Measurements from ENCODE around the gene WAC. TPM values are rescaled to one million over a fixed set of nuclear protein-coding genes. Genes with fewer than 3 reads are reported as not detected.
A peak's percentile ranks its signal among the peaks of the same experiment; 100 is the strongest.

WAC gene
- total RNA-seq, 2 donors from 2014 or later, result 78.3 to 135 TPM

DNA sequence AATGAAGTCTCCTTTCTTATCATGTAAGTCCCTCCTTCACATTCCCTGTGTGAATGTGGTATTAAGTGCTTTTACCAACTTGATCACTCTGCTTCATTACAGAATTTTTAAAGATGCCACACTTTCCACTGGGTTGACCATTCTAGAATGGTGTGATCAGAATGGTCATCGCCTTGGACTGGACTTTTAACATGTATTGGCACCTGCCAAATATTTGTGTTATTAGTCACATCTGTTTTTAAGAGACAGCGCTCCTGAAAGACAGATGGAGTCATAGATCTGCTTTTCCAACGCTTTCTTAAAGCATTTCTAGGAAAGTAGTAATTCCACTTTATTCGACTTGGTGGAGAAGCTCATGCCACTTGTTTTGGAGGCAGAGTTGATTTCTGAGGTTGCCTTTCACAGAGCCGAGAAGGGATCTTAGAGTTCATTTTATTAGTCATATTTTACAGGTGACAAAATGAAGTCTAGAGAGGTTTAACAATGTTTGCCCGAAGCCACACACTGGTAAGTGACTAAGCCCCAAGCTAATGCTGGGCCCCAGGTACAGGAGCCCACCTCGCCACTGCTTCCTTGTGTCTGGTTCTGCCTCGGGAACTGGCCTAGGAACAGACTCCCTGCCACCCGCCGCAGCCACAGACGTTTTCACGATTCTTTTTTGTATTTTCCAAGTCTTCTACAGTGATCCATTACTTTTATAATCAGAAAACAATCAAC, 134.0 kb downstream of the WAC start:
- Histone ChIP-seq H3K36me3 (no peaks in the 10 kb centered on the region), H3K27me3 (peaks cover 29% of the 10 kb centered on the region)

DNA sequence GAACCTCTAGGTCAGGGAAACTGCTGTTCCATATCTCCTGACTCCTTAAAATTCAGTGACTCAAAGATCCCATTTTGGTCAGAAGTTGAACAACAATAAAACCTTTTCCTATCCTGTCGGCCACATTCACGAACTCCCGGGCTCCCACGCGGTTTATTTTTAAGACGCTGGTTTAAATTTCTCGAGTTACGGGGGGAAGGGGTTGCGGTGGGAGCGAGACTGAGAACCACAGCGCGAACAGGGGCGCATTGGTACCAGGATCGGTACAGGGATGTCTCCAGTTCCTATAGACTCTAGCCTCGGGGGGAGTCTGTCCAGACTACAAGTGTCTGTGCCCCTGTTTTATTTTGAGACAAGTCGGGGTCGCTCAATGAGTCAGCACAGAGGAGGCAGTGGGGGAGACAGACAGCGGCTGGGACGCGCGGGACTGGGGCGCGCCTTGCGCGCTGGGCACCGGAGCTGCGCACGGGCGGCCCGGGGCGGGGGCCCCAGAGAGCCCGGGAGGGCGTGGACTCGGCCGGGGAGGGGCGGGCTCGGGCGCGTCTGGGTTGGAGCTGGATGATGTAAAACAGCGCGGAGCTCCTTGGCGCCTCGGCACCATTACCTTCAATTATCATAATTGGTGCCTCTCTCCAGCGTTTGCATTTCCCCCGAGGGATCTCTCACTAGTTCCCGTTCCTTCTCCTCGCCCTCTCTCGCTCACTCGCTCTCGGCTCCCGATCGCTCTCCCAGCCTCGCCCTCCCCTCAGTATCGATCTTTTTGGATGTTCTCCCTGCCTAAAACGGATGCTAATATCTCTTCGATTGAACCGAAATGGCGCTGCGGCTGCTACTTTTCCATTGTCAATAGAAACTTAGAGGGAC, 135.7 kb downstream of the WAC start:
- TF ChIP-seq, protein P1, sequence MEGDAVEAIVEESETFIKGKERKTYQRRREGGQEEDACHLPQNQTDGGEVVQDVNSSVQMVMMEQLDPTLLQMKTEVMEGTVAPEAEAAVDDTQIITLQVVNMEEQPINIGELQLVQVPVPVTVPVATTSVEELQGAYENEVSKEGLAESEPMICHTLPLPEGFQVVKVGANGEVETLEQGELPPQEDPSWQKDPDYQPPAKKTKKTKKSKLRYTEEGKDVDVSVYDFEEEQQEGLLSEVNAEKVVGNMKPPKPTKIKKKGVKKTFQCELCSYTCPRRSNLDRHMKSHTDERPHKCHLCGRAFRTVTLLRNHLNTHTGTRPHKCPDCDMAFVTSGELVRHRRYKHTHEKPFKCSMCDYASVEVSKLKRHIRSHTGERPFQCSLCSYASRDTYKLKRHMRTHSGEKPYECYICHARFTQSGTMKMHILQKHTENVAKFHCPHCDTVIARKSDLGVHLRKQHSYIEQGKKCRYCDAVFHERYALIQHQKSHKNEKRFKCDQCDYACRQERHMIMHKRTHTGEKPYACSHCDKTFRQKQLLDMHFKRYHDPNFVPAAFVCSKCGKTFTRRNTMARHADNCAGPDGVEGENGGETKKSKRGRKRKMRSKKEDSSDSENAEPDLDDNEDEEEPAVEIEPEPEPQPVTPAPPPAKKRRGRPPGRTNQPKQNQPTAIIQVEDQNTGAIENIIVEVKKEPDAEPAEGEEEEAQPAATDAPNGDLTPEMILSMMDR (IDR thresholded peaks at IDR 0.05), result no peak
- no peak overlapping the region for H3K9ac ChIP-seq (ENCODE audit: low read depth in 2 of 2, low read length in 2 of 2)

More for the DNA sequence above, 134.0 kb downstream of the WAC start:
- DNase-seq, result no peak
- Histone ChIP-seq H3K9ac (ENCODE audit: low read depth in 2 of 2, low read length in 2 of 2) (no peak overlapping the region), H3K4me1 (no peaks in the 10 kb centered on the region), H3K4me3 (no peak overlapping the region), H3K9me3 (no peaks in the 10 kb centered on the region), H3K27ac (no peak overlapping the region)
- intact Hi-C loops (cut with DNase I), result loop anchor here (10.0 kb wide), 1 partner anchor 638 kb away; no protein-coding TSS in a partner anchor
- TF ChIP-seq, protein P1 (IDR thresholded peaks at IDR 0.05), result no peak

DNA sequence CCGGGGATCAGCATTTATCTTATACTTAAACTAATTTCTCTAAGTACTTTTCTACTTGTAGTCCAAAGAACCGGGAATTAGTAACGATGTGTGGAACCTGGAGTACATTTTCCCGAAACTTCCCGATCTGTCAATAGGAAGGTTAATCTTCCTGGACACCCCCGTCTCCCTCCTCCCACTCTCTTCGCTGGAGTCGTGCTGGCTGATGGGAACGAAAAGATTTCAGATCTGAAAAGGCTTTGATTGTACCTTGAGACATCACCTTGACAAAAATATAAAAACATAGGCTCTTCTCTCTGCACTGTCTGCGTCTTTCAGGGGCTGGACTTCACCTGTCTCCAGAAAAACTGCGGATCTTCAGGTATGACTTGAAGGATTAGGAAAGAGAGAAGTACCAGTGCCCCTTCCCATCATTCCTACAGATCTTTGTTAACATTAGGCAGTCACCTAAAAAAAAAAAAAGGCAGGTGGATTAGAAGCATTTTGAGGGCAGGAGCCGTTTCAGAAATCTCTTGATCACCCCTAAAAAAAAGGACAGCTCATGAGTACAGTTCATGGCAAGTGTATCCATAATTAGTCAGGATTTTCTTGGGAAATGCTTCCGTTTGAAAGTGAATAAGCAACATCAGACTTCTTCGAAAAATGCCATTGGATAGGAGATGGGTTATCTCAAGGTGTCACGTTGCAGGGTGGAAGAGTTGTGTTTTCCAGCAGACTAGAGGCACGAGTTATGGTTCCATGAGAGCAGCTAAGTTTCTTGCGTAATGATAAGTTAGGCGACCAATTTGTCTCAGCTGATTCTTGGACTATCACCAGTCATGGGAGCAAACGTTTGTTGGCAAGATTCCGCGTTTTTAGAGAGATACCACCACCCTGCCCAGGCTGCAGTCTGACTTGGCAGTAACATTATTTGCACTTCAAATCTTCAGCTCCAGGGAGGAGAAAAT, 136.6 kb downstream of the WAC start:
- Histone ChIP-seq H3K36me3 (no peaks in the 10 kb centered on the region), H3K4me3 (no peak overlapping the region), H3K4me1 (no peaks in the 10 kb centered on the region), H3K27me3 (peaks cover 29% of the 10 kb centered on the region), H3K9me3 (no peaks in the 10 kb centered on the region), H3K9ac (ENCODE audit: low read depth in 2 of 2, low read length in 2 of 2) (no peak overlapping the region), H3K27ac (no peak overlapping the region)
- intact Hi-C loops (cut with DNase I), result loop anchor here (10.0 kb wide), 2 partner anchors 205 to 635 kb away; no protein-coding TSS in a partner anchor
- DNase-seq, result no peak
- TF ChIP-seq, protein P1 (IDR thresholded peaks at IDR 0.05), result no peak

More for the DNA sequence above, 135.7 kb downstream of the WAC start:
- H3K36me3 ChIP-seq, result no peaks in the 10 kb centered on the region
- H3K27ac ChIP-seq, result no peak overlapping the region
- H3K27me3 ChIP-seq, result peaks cover 29% of the 10 kb centered on the region
- H3K4me1 ChIP-seq, result no peaks in the 10 kb centered on the region
- DNase-seq, result peak; percentile 56
- H3K4me3 ChIP-seq, result peak overlapping the region; percentile 8
- intact Hi-C loops (cut with DNase I), result loop anchor here (10.0 kb wide), 1 partner anchor 636 kb away; no protein-coding TSS in a partner anchor
- H3K9me3 ChIP-seq, result no peaks in the 10 kb centered on the region

Other genes starting within 250 kb of the WAC start
- 10 to 100 TPM; 25.7 to 30.8 TPM for gene MPP7, start 230.1 kb upstream of the WAC start, total RNA-seq
- 1 to 10 TPM; 3.1 to 4.6 TPM for gene BAMBI, start 144.4 kb downstream of the WAC start, total RNA-seq